Activated effector memory CD4-positive, alpha-beta T cell treated with Interleukin-2 at 50 U/mL for 16 hours (primary cell): ENCODE results near the gene TMEM126A.
"Not testable (repeated sequence)": the region's sequence is repeated elsewhere in the genome, so short reads cannot be mapped to it uniquely, and the experiment has no call there.

ENCODE experiments used
- DNase-seq: peaks from one replicate; pipeline ENCODE4 v3.0.0-alpha.2; 2020

TMEM126A gene

GRCh38 chr11:85661972-85662664 lies 14.4 kb downstream of the TMEM126A start:
- DNase-seq, result no peak

- no peak for DNase-seq
These were observed 15.4 kb downstream of the TMEM126A start for GRCh38 chr11:85663080-85663752.

- peak; percentile 85 for DNase-seq
These were observed 16.2 kb downstream of the TMEM126A start for GRCh38 chr11:85663753-85664614.

- DNase-seq, result peak; percentile 87
These were observed 17.1 kb downstream of the TMEM126A start, which contains the start of gene CREBZF for GRCh38 chr11:85664615-85665481. CREBZF (minus strand) TSS chr11:85665129; CDS start chr11:85664875, 254 bp downstream.

GRCh38 chr11:85665733-85666132 lies 18.0 kb downstream of the TMEM126A start:
- DNase-seq, result no peak

- DNase-seq, result no peak
These were observed 18.9 kb downstream of the TMEM126A start for GRCh38 chr11:85666687-85667086.

GRCh38 chr11:85668157-85668556 lies 20.4 kb downstream of the TMEM126A start:
- DNase-seq, result no peak

GRCh38 chr11:85670949-85671663 lies 23.3 kb downstream of the TMEM126A start:
- not testable (repeated sequence) for DNase-seq

- no peak for DNase-seq
These were observed 24.5 kb downstream of the TMEM126A start for GRCh38 chr11:85672105-85672902.

- no peak for DNase-seq
These were observed 25.6 kb downstream of the TMEM126A start for GRCh38 chr11:85673393-85673792.

- DNase-seq, result no peak
These were observed 31.8 kb downstream of the TMEM126A start for GRCh38 chr11:85679576-85679975.

GRCh38 chr11:85680897-85681296 lies 33.1 kb downstream of the TMEM126A start:
- DNase-seq, result no peak

GRCh38 chr11:85682330-85683305 lies 34.9 kb downstream of the TMEM126A start:
- peak; percentile 19 for DNase-seq

- DNase-seq, result no peak
These were observed 37.5 kb downstream of the TMEM126A start for GRCh38 chr11:85685125-85685819.

- DNase-seq, result no peak
These were observed 38.2 kb downstream of the TMEM126A start, which contains the start of gene CCDC89 for GRCh38 chr11:85685820-85686459. CCDC89 (minus strand) TSS chr11:85686195; CDS start chr11:85686130, 65 bp downstream.

GRCh38 chr11:85694385-85694980 lies 46.7 kb downstream of the TMEM126A start:
- no peak for DNase-seq

- DNase-seq, result no peak
These were observed 47.8 kb downstream of the TMEM126A start for GRCh38 chr11:85695546-85695945.

GRCh38 chr11:85697747-85698146 lies 50.0 kb downstream of the TMEM126A start:
- no peak for DNase-seq
